SU-DHL-6 (cell line): Measurements from ENCODE around the gene GRN.

Experiments used
- H2AFZ ChIP-seq: fragments of 200-600 bp; sonication (generic); 2 replicates; pipeline ENCODE4 v1.6.1; 2014; ENCODE audit warnings: low read depth, mild to moderate bottlenecking, moderate library complexity, mixed read lengths, antibody characterized with exemption, low read length; ENCODE audit not compliant: severe bottlenecking
- H3F3A ChIP-seq: fragments of 200-600 bp; shearing (Covaris generic); 2 replicates; pipeline ENCODE4 v1.6.0; 2016; ENCODE audit warnings: antibody characterized with exemption, mild to moderate bottlenecking; ENCODE audit not compliant: insufficient read depth
- H3K27ac ChIP-seq: fragments of 200-600 bp; sonication (generic); 2 replicates; pipeline ENCODE4 v1.5.1; 2016; ENCODE audit warnings: low read depth, mild to moderate bottlenecking, low read length, moderate library complexity, mixed read lengths
- H3K27me3 ChIP-seq: fragments of 200-600 bp; sonication (generic), shearing (Covaris generic); 2 replicates; pipeline ENCODE4 v1.6.0; 2014; ENCODE audit warnings: mild to moderate bottlenecking, low read length
- H3K36me3 ChIP-seq: fragments of 200-600 bp; sonication (generic); 2 replicates; pipeline ENCODE4 v1.6.1; 2014; ENCODE audit warnings: mild to moderate bottlenecking, low read length, mixed read lengths
- H3K4me2 ChIP-seq: fragments of 300-600, 200-600 bp; shearing (Covaris generic), sonication (generic); 2 replicates; pipeline ENCODE4 v1.6.0; 2014; ENCODE audit warnings: low read length, low read depth, mild to moderate bottlenecking; ENCODE audit not compliant: poor library complexity, severe bottlenecking
- H3K4me3 ChIP-seq: fragments of 200-600 bp; sonication (generic); 2 replicates; pipeline ENCODE4 v1.5.1; 2014; ENCODE audit warnings: antibody characterized with exemption, low read length, mild to moderate bottlenecking, mixed read lengths; ENCODE audit not compliant: insufficient read depth, poor library complexity, severe bottlenecking
- H3K79me2 ChIP-seq: fragments of 200-600 bp; sonication (generic); 2 replicates; pipeline ENCODE4 v1.6.1; 2014; ENCODE audit warnings: mild to moderate bottlenecking, low read length, moderate library complexity; ENCODE audit not compliant: insufficient read depth
- H3K9ac ChIP-seq: fragments of 200-600 bp; sonication (generic); 2 replicates; pipeline ENCODE4 v1.7.0; 2014; ENCODE audit warnings: mild to moderate bottlenecking, low read length
- H3K9me2 ChIP-seq: fragments of 200-600 bp; sonication (generic); replicated peaks from 2 replicates; pipeline ENCODE4 v1.6.1; 2014; ENCODE audit warnings: low read length; ENCODE audit not compliant: insufficient read depth
- H3K9me3 ChIP-seq: fragments of 200-600 bp; sonication (generic); 2 replicates; pipeline ENCODE4 v1.6.1; 2014; ENCODE audit warnings: low read length, mixed read lengths; ENCODE audit not compliant: insufficient read depth
- H4K20me1 ChIP-seq: fragments of 200-600 bp; sonication (generic); 2 replicates; pipeline ENCODE4 v1.6.1; 2014; ENCODE audit warnings: low read depth, mild to moderate bottlenecking, antibody characterized with exemption, low read length, moderate library complexity, mixed read lengths
- EZH2phosphoT487 ChIP-seq: fragments of 200-600 bp; sonication (generic), shearing (Covaris generic); conservative IDR thresholded peaks from 2 replicates; pipeline ENCODE4 v1.6.1; 2018; ENCODE audit warnings: mild to moderate bottlenecking, antibody characterized with exemption, low read length, moderate library complexity, mixed read lengths
- TF ChIP-seq, protein P1 (sequence below): fragments of 200-600 bp; sonication (generic); IDR thresholded peaks from one replicate; pipeline ENCODE4 v1.5.1; 2017; ENCODE audit warnings: antibody characterized with exemption, mild to moderate bottlenecking, low read length, moderate library complexity; ENCODE audit not compliant: insufficient read depth, poor library complexity, severe bottlenecking

GRN gene

DNA sequence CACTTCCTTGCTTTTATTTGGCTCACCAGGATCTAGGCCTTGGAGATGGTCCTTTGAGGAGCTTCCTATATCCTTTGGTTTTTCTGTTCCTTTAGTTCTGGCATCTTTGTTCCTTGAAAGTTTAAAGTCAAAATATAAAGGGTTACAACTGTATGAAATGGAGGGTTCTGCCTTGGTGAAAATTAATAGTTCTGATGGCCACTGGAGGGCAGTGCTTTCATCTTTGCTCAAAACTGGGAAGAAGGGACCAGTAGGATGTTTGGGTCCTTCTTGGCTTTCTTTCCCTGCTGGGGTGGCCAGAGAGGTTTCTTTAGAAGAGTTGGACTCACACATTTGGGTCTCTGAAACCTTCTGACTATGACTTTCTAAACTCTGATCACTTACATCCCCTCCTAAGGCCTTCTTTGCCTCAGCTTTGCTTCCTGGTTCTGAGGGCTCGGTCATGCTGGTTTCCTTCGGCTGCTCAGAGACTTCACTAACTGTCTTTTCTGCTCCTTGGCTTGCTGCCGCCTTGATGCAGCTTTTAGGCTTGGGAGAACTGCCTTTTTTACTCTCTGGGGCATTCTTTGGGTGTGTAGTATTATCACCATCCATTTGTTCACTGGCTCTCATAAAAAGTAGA lies 55.2 kb downstream of the GRN start:
- no peaks in the 10 kb centered on the region for H3K79me2 ChIP-seq
- no peaks in the 10 kb centered on the region for H4K20me1 ChIP-seq
- H3K27me3 ChIP-seq = no peaks in the 10 kb centered on the region
- no peak overlapping the region for H3K9ac ChIP-seq
- no peaks in the 10 kb centered on the region for H3K9me3 ChIP-seq
- H2AFZ ChIP-seq = no peak overlapping the region
- no peak for TF ChIP-seq EZH2phosphoT487
- TF ChIP-seq, protein P1, sequence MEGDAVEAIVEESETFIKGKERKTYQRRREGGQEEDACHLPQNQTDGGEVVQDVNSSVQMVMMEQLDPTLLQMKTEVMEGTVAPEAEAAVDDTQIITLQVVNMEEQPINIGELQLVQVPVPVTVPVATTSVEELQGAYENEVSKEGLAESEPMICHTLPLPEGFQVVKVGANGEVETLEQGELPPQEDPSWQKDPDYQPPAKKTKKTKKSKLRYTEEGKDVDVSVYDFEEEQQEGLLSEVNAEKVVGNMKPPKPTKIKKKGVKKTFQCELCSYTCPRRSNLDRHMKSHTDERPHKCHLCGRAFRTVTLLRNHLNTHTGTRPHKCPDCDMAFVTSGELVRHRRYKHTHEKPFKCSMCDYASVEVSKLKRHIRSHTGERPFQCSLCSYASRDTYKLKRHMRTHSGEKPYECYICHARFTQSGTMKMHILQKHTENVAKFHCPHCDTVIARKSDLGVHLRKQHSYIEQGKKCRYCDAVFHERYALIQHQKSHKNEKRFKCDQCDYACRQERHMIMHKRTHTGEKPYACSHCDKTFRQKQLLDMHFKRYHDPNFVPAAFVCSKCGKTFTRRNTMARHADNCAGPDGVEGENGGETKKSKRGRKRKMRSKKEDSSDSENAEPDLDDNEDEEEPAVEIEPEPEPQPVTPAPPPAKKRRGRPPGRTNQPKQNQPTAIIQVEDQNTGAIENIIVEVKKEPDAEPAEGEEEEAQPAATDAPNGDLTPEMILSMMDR = peak; percentile 42
- no peak overlapping the region for H3K27ac ChIP-seq
- H3K36me3 ChIP-seq = peaks cover 6% of the 10 kb centered on the region; the same call in 1 of the 2 replicates
- no peaks in the 10 kb centered on the region for H3F3A ChIP-seq
- no peaks in the 10 kb centered on the region for H3K9me2 ChIP-seq
- no peak overlapping the region for H3K4me3 ChIP-seq
- no peak overlapping the region for H3K4me2 ChIP-seq
